Neural cell (in vitro differentiated cells): ENCODE results near the gene LRRN4CL. TPM values are rescaled to one million over a fixed set of nuclear protein-coding genes. Genes with fewer than 3 reads are reported as not detected.

Source experiments
- H2AFZ ChIP-seq: fragments of 200-600, 300-800 bp; sonication (generic), shearing (Covaris generic); 2 replicates; pipeline ENCODE4 v1.6.0; 2014; ENCODE audit warnings: low read depth, mild to moderate bottlenecking, antibody characterized with exemption, low read length, moderate library complexity
- H3F3A ChIP-seq: fragments of 200-600 bp; shearing (Covaris generic); 2 replicates; pipeline ENCODE4 v1.6.1; 2016; ENCODE audit warnings: mild to moderate bottlenecking, moderate library complexity, mixed read lengths, antibody characterized with exemption, low read length; ENCODE audit not compliant: insufficient read depth, poor library complexity, severe bottlenecking
- H3K27ac ChIP-seq: fragments of 200-600, 300-800 bp; sonication (generic), shearing (Covaris generic); 2 replicates; pipeline ENCODE4 v1.5.1; 2014; ENCODE audit warnings: mild to moderate bottlenecking, low read length, moderate library complexity
- H3K27me3 ChIP-seq: fragments of 300-800, 200-600 bp; sonication (generic), shearing (Covaris generic); 2 replicates; pipeline ENCODE4 v1.6.0; 2014; ENCODE audit warnings: mild to moderate bottlenecking, low read depth, low read length, moderate library complexity; ENCODE audit not compliant: insufficient read depth
- H3K36me3 ChIP-seq: fragments of 300-800, 200-600 bp; sonication (generic), shearing (Covaris generic); 2 replicates; pipeline ENCODE4 v1.5.1; 2014; ENCODE audit warnings: mild to moderate bottlenecking, antibody characterized with exemption, low read length, moderate library complexity; ENCODE audit not compliant: insufficient read depth
- H3K4me2 ChIP-seq: fragments of 300-800, 200-600 bp; sonication (generic), shearing (Covaris generic); 2 replicates; pipeline ENCODE4 v1.6.0; 2014; ENCODE audit warnings: mild to moderate bottlenecking, low read length
- H3K4me3 ChIP-seq: fragments of 300-800, 200-600 bp; sonication (generic), shearing (Covaris generic); 2 replicates; pipeline ENCODE4 v1.5.1; 2014; ENCODE audit warnings: mild to moderate bottlenecking, low read length, moderate library complexity
- H3K79me2 ChIP-seq: fragments of 200-600 bp; shearing (Covaris generic); replicated peaks from 2 replicates; pipeline ENCODE4 v1.6.0; 2014; ENCODE audit warnings: mild to moderate bottlenecking, low read length, moderate library complexity; ENCODE audit not compliant: insufficient read depth
- H3K9ac ChIP-seq: fragments of 300-800, 200-600 bp; sonication (generic), shearing (Covaris generic); 2 replicates; pipeline ENCODE4 v1.6.1; 2016; ENCODE audit warnings: mild to moderate bottlenecking, low read length, mixed read lengths
- H3K9me2 ChIP-seq: fragments of 200-600 bp; shearing (Covaris generic); 2 replicates; pipeline ENCODE4 v1.6.1; 2016; ENCODE audit warnings: mild to moderate bottlenecking, low read length, mixed read lengths; ENCODE audit not compliant: insufficient read depth
- H3K9me3 ChIP-seq: fragments of 200-600, 300-800 bp; sonication (generic), shearing (Covaris generic); 2 replicates; pipeline ENCODE4 v1.6.1; 2016; ENCODE audit warnings: mild to moderate bottlenecking, mixed run types, low read length, moderate library complexity, mixed read lengths
- H4K20me1 ChIP-seq: fragments of 200-600 bp; shearing (Covaris generic); 2 replicates; pipeline ENCODE4 v1.6.1; 2016; ENCODE audit warnings: mild to moderate bottlenecking, mixed run types; ENCODE audit not compliant: insufficient read depth
- EP300 ChIP-seq: fragments of 450-650 bp; conservative IDR thresholded peaks from 2 replicates; pipeline ENCODE4 v1.6.1; 2014; ENCODE audit warnings: antibody characterized with exemption, mild to moderate bottlenecking, moderate library complexity; ENCODE audit not compliant: poor library complexity, severe bottlenecking
- MXI1 ChIP-seq: fragments of 450-650 bp; conservative IDR thresholded peaks from 2 replicates; pipeline ENCODE4 v1.6.1; 2014; ENCODE audit warnings: antibody characterized with exemption, mild to moderate bottlenecking; ENCODE audit not compliant: poor library complexity, severe bottlenecking
- POLR2AphosphoS5 ChIP-seq: IDR thresholded peaks from 2 replicates; pipeline ENCODE4 v1.6.1; 2012
- RAD21 ChIP-seq: fragments of 450-650 bp; conservative IDR thresholded peaks from 2 replicates; pipeline ENCODE4 v1.6.1; 2014; ENCODE audit warnings: antibody characterized with exemption, mild to moderate bottlenecking, moderate library complexity
- SMC3 ChIP-seq: fragments of 450-650 bp; conservative IDR thresholded peaks from 2 replicates; pipeline ENCODE4 v1.6.1; 2014; ENCODE audit warnings: antibody characterized with exemption, mild to moderate bottlenecking, moderate library complexity; ENCODE audit not compliant: poor library complexity
- polyA minus RNA-seq: library from RNA; depleted of rRNA, polyadenylated mRNA; stranded (reverse); fragments of >200 nt; gene quantifications from 2 replicates; pipeline ENCODE4 v1.2.3, GENCODE V29; 2014
- polyA plus RNA-seq: library from polyadenylated mRNA; depleted of rRNA; stranded (reverse); fragments of >200 nt; gene quantifications from 2 replicates; pipeline ENCODE4 v1.2.3, GENCODE V29; 2014
- TF ChIP-seq, protein P1 (sequence below): fragments of 450-650 bp; IDR thresholded peaks from 2 replicates; pipeline ENCODE4 v1.5.1; 2014; ENCODE audit warnings: antibody characterized with exemption, mild to moderate bottlenecking, moderate library complexity; ENCODE audit not compliant: poor library complexity, severe bottlenecking
- TF ChIP-seq, protein P2 (sequence below): IDR thresholded peaks from 2 replicates; pipeline ENCODE4 v1.6.1; 2012; ENCODE audit warnings: borderline replicate concordance

The LRRN4CL gene
- polyA plus RNA-seq (0.44 and 0.82 TPM in 2 replicates), polyA minus RNA-seq (1.0 and 1.2 TPM in 2 replicates)

DNA sequence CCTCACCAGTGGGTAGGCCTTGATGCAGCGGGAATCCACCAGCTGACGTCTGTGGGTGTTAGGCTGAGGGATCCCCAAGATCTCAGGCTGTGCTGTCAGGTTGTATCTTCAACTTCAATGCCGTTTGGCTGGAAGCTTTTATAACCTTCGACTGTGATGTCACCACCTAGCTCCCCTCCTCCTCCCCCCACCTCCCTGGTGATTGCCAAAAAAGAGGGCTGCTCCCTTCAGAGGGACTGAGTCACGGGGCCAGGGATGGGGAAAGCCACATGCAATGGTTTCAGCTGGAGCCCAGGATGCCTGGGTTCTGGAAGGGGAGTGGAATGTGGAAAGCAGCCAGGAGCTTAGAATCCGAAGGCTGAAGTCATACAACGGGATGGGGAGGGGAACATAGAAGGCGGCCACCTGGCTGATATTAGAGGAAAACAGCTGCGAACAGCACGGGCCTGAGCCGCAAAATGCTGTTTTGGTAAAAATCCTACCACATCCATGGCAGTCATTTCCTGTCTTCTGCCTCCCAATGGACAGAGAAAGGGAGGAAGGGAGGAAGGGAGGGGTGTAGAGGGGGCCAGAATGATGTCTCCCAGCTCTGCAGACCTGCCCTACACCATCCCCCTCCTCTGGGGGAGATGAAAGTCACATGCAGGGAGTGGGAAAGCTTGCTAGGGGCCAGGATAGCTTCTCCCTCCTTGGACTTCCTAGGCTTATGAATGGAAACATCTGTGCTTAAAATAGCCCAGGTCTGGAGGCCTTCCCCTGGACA, at the start of gene LRRN4CL:
Gene LRRN4CL (minus strand): TSS at position 110 of the 763 bp plus-strand sequence. CDS start 1,022 bp downstream, outside the sequence.
- no peaks in the 10 kb centered on the region for H3K36me3 ChIP-seq
- H3K9me2 ChIP-seq = no peaks in the 10 kb centered on the region
- H3K9ac ChIP-seq = no peak within 1 kb of the TSS
- H3K79me2 ChIP-seq = no peaks in the 10 kb centered on the region
- no peaks in the 10 kb centered on the region for H3K9me3 ChIP-seq
- no peaks in the 10 kb centered on the region for H4K20me1 ChIP-seq
- peak; percentile 38 for TF ChIP-seq POLR2AphosphoS5
- TF ChIP-seq RAD21 = no peak
- no peak for TF ChIP-seq MXI1
- no peaks in the 10 kb centered on the region for H3K27me3 ChIP-seq
- no peak within 1 kb of the TSS for H3K4me3 ChIP-seq
- no peak within 1 kb of the TSS for H2AFZ ChIP-seq
- no peak within 1 kb of the TSS for H3K4me2 ChIP-seq
- no peaks in the 10 kb centered on the region for H3F3A ChIP-seq
- H3K27ac ChIP-seq = no peak within 1 kb of the TSS

GRCh38 chr11:62737196-62737595, 47.9 kb upstream of the LRRN4CL start:
- H3K9me3 ChIP-seq = no peaks in the 10 kb centered on the region
- no peak overlapping the region for H3K27ac ChIP-seq

More at GRCh38 chr11:62737196-62737595, 47.9 kb upstream of the LRRN4CL start:
- H3K4me2 ChIP-seq = no peak overlapping the region
- no peaks in the 10 kb centered on the region for H3K9me2 ChIP-seq
- no peaks in the 10 kb centered on the region for H3K79me2 ChIP-seq
- H2AFZ ChIP-seq = no peak overlapping the region
- TF ChIP-seq MXI1 (no peak), SMC3 (no peak), EP300 (no peak)
- TF ChIP-seq, protein P1, sequence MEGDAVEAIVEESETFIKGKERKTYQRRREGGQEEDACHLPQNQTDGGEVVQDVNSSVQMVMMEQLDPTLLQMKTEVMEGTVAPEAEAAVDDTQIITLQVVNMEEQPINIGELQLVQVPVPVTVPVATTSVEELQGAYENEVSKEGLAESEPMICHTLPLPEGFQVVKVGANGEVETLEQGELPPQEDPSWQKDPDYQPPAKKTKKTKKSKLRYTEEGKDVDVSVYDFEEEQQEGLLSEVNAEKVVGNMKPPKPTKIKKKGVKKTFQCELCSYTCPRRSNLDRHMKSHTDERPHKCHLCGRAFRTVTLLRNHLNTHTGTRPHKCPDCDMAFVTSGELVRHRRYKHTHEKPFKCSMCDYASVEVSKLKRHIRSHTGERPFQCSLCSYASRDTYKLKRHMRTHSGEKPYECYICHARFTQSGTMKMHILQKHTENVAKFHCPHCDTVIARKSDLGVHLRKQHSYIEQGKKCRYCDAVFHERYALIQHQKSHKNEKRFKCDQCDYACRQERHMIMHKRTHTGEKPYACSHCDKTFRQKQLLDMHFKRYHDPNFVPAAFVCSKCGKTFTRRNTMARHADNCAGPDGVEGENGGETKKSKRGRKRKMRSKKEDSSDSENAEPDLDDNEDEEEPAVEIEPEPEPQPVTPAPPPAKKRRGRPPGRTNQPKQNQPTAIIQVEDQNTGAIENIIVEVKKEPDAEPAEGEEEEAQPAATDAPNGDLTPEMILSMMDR = no peak
- TF ChIP-seq, protein P2, sequence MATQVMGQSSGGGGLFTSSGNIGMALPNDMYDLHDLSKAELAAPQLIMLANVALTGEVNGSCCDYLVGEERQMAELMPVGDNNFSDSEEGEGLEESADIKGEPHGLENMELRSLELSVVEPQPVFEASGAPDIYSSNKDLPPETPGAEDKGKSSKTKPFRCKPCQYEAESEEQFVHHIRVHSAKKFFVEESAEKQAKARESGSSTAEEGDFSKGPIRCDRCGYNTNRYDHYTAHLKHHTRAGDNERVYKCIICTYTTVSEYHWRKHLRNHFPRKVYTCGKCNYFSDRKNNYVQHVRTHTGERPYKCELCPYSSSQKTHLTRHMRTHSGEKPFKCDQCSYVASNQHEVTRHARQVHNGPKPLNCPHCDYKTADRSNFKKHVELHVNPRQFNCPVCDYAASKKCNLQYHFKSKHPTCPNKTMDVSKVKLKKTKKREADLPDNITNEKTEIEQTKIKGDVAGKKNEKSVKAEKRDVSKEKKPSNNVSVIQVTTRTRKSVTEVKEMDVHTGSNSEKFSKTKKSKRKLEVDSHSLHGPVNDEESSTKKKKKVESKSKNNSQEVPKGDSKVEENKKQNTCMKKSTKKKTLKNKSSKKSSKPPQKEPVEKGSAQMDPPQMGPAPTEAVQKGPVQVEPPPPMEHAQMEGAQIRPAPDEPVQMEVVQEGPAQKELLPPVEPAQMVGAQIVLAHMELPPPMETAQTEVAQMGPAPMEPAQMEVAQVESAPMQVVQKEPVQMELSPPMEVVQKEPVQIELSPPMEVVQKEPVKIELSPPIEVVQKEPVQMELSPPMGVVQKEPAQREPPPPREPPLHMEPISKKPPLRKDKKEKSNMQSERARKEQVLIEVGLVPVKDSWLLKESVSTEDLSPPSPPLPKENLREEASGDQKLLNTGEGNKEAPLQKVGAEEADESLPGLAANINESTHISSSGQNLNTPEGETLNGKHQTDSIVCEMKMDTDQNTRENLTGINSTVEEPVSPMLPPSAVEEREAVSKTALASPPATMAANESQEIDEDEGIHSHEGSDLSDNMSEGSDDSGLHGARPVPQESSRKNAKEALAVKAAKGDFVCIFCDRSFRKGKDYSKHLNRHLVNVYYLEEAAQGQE = no peak
- H3F3A ChIP-seq = no peaks in the 10 kb centered on the region
- H3K36me3 ChIP-seq = no peaks in the 10 kb centered on the region
- H3K27me3 ChIP-seq = no peaks in the 10 kb centered on the region
- no peak overlapping the region for H3K4me3 ChIP-seq
- no peaks in the 10 kb centered on the region for H4K20me1 ChIP-seq
- H3K9ac ChIP-seq = no peak overlapping the region
